IPS-20b (cell line): ENCODE results near the gene GAD1.

Experiments
- H3K27ac ChIP-seq: one replicate; pipeline ENCODE4 v1.5.1; 2013; ENCODE audit warnings: low read length
- H3K27me3 ChIP-seq: 2 replicates; pipeline ENCODE4 v1.6.1; 2013; ENCODE audit warnings: mild to moderate bottlenecking, low read length, inconsistent platforms; ENCODE audit not compliant: insufficient read depth
- H3K36me3 ChIP-seq: 2 replicates; pipeline ENCODE4 v1.6.1; 2013; ENCODE audit warnings: low read depth, mild to moderate bottlenecking, inconsistent platforms, low read length, moderate library complexity; ENCODE audit not compliant: insufficient read depth
- H3K4me1 ChIP-seq: 2 replicates; pipeline ENCODE4 v1.6.1; 2013; ENCODE audit warnings: mild to moderate bottlenecking, control low read depth, inconsistent platforms, low read length, moderate library complexity; ENCODE audit not compliant: insufficient read depth
- H3K4me3 ChIP-seq: 2 replicates; pipeline ENCODE4 v1.5.1; 2013; ENCODE audit warnings: mild to moderate bottlenecking, low read length, inconsistent platforms
- H3K9ac ChIP-seq: 2 replicates; pipeline ENCODE4 v1.6.1; 2013; ENCODE audit warnings: low read depth, mild to moderate bottlenecking, inconsistent platforms, low read length, moderate library complexity
- H3K9me3 ChIP-seq: 2 replicates; pipeline ENCODE4 v1.6.1; 2013; ENCODE audit warnings: mild to moderate bottlenecking, low read depth, low read length, inconsistent platforms; ENCODE audit not compliant: insufficient read depth

Gene GAD1

GRCh38 chr2:170816504-170817092, at the start of gene GAD1:
Gene GAD1 (plus strand): TSS chr2:170816887. CDS start chr2:170818592, 1,705 bp downstream.
- no peaks in the 10 kb centered on the region for H3K9me3 ChIP-seq
- H3K27ac ChIP-seq = no peak within 1 kb of the TSS
- H3K36me3 ChIP-seq = no peaks in the 10 kb centered on the region
- H3K4me3 ChIP-seq = peak within 1 kb of the TSS; percentile 73
- H3K9ac ChIP-seq = peak within 1 kb of the TSS; percentile 39; the same call in 1 of the 2 replicates
- H3K27me3 ChIP-seq = peaks cover 89% of the 10 kb centered on the region
- H3K4me1 ChIP-seq = peaks cover 16% of the 10 kb centered on the region; the same call in 1 of the 2 replicates

GRCh38 chr2:170770008-170770605, 46.6 kb upstream of the GAD1 start, which contains the start of gene ERICH2:
Gene ERICH2 (plus strand): TSS chr2:170770378. CDS start chr2:170770682, 304 bp downstream.
- H3K36me3 ChIP-seq = no peaks in the 10 kb centered on the region
- peak within 1 kb of the TSS; percentile 85; the same call in 1 of the 2 replicates for H3K9ac ChIP-seq
- no peaks in the 10 kb centered on the region for H3K9me3 ChIP-seq
- peak within 1 kb of the TSS; percentile 92 for H3K4me3 ChIP-seq
- H3K27me3 ChIP-seq = peaks cover 8% of the 10 kb centered on the region; the same call in 1 of the 2 replicates
- peak within 1 kb of the TSS; percentile 52 for H3K27ac ChIP-seq
- H3K4me1 ChIP-seq = peaks cover 13% of the 10 kb centered on the region; the same call in 1 of the 2 replicates

DNA sequence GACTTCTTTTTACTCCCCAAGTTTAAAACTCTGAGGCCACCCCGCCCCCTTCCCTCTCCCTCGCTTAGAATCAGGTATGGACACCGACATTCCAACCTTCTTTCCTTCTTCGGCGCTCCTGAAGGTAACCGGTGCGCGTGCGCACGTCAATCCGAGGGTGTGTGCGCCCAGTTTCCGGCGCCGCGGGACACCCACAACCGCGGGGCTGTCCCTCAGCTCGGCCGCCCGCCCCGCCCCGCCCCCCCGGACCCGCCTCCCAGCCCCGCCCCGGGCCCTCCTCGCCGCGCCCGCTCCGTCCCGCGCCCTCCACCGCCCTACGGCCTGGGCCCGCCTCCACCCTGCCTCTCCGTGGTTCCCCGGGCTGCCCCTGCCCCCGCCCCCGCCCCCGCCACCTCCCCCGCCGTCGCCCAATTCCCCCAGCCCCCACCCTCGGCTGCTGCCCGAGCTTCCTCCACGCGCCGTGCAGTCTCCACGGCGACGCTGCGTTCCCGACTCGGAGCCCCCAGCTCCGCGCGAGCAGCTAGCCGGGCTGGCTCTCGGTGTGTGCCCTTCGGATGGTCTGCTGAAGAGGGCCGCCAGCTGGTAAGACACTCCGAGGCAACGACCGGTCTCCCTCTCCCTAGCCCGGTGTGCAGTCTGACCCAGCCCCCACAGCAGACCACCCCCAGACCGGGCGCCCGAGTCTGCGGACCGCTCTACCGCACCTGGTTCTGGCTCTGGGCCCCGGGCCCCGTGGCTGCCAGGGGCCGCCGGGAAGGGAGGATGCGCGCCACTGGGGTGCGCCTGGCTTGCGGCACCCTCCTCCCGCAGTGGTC, 45.9 kb upstream of the GAD1 start:
- no peaks in the 10 kb centered on the region for H3K9me3 ChIP-seq
- peaks cover 8% of the 10 kb centered on the region; the same call in 1 of the 2 replicates for H3K27me3 ChIP-seq
- peak overlapping the region; percentile 92 for H3K4me3 ChIP-seq
- H3K9ac ChIP-seq = peak overlapping the region; percentile 85; the same call in 1 of the 2 replicates
- H3K36me3 ChIP-seq = no peaks in the 10 kb centered on the region
- peak overlapping the region; percentile 52 for H3K27ac ChIP-seq
- peaks cover 13% of the 10 kb centered on the region; the same call in 1 of the 2 replicates for H3K4me1 ChIP-seq

- Histone ChIP-seq H3K4me1 (peaks cover 12% of the 10 kb centered on the region; the same call in 1 of the 2 replicates), H3K9ac (peak overlapping the region; percentile 72; the same call in 1 of the 2 replicates), H3K36me3 (no peaks in the 10 kb centered on the region), H3K27me3 (peaks cover 8% of the 10 kb centered on the region; the same call in 1 of the 2 replicates), H3K4me3 (peak overlapping the region; percentile 92), H3K27ac (no peak overlapping the region), H3K9me3 (no peaks in the 10 kb centered on the region)
These were observed 45.2 kb upstream of the GAD1 start for GRCh38 chr2:170771421-170771937.

DNA sequence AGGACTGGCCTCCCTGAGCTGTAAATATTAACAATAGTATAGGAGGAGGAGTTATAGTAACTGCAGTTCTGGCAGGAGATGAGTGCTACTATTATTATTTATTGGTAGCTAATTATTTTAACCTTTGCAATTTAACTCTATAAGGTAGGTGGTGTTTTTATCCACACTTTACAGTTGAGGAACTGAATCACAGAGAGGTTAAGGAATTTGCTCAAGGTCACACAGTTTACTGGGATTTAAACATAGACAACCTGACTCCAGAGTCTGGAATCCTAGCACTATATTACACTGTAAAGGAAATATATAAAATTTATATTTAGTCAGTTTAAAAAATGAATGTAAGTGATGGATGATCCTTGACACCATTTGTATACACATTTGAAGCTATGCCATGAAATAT, 44.4 kb upstream of the GAD1 start:
- Histone ChIP-seq H3K27ac (no peak overlapping the region), H3K4me3 (peak overlapping the region; percentile 92), H3K9me3 (no peaks in the 10 kb centered on the region), H3K27me3 (peaks cover 8% of the 10 kb centered on the region; the same call in 1 of the 2 replicates), H3K36me3 (no peaks in the 10 kb centered on the region), H3K9ac (no peak overlapping the region), H3K4me1 (peaks cover 9% of the 10 kb centered on the region; the same call in 1 of the 2 replicates)

- peaks cover 8% of the 10 kb centered on the region; the same call in 1 of the 2 replicates for H3K27me3 ChIP-seq
- H3K9ac ChIP-seq = no peak overlapping the region
- H3K27ac ChIP-seq = no peak overlapping the region
- H3K4me1 ChIP-seq = peaks cover 13% of the 10 kb centered on the region; the same call in 1 of the 2 replicates
- no peak overlapping the region for H3K4me3 ChIP-seq
- H3K36me3 ChIP-seq = no peaks in the 10 kb centered on the region
- no peaks in the 10 kb centered on the region for H3K9me3 ChIP-seq
These were observed 42.6 kb upstream of the GAD1 start for GRCh38 chr2:170774074-170774473.

DNA sequence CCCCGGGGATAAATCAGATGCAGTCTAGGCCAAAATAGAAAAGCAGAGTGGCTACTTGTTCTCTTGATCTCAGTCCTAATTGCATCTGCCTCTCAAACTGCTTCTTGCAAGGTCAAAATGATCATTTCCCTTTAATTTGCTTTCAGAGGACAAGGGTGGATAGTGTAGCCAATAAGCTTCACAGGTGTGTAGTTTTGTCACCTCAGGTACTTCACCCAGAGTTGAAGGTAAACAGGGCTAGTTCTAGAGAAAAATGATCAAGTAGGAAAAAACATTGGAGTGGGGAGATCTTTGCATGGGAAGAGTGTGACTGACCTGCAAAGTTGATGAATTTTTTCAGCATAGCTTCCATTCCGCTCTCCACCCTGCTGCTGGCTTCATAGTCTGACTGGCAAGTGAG, 37.8 kb upstream of the GAD1 start:
- H3K9ac ChIP-seq = no peak overlapping the region
- H3K27ac ChIP-seq = no peak overlapping the region
- no peaks in the 10 kb centered on the region for H3K9me3 ChIP-seq
- no peak overlapping the region for H3K4me3 ChIP-seq
- no peaks in the 10 kb centered on the region for H3K27me3 ChIP-seq
- peaks cover 6% of the 10 kb centered on the region; the same call in 1 of the 2 replicates for H3K4me1 ChIP-seq
- H3K36me3 ChIP-seq = no peaks in the 10 kb centered on the region

GRCh38 chr2:170779304-170779703, 37.4 kb upstream of the GAD1 start:
- H3K27ac ChIP-seq = no peak overlapping the region

DNA sequence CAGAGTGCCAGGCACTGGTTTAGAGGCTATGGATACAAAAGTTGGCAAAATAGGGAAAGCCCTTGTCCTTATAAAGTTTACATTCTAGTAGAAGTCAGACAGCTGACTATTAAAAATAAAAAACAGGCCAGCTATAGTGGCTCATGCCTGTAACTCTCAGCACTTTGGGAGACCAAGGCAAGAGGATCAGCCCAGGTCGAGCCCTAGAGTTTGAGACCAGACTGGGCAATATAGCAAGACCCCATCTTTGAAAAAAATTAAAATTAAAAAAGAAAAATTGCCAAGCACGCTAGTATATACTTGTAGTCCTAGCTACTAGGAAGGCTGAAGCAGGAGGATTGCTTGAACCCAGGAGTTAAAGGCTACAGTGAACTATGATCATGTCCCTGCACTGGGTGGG, 34.0 kb upstream of the GAD1 start:
- H3K9me3 ChIP-seq = no peaks in the 10 kb centered on the region
- H3K4me3 ChIP-seq = no peak overlapping the region
- peaks cover under 1% of the 10 kb centered on the region; the same call in 1 of the 2 replicates for H3K4me1 ChIP-seq
- no peaks in the 10 kb centered on the region for H3K36me3 ChIP-seq
- H3K27me3 ChIP-seq = no peaks in the 10 kb centered on the region
- no peak overlapping the region for H3K9ac ChIP-seq
- H3K27ac ChIP-seq = no peak overlapping the region

More at GRCh38 chr2:170779304-170779703, 37.4 kb upstream of the GAD1 start:
- Histone ChIP-seq H3K9ac (no peak overlapping the region), H3K4me3 (no peak overlapping the region), H3K36me3 (no peaks in the 10 kb centered on the region), H3K9me3 (no peaks in the 10 kb centered on the region), H3K4me1 (peaks cover 6% of the 10 kb centered on the region; the same call in 1 of the 2 replicates), H3K27me3 (no peaks in the 10 kb centered on the region)

GRCh38 chr2:170783549-170783948, 33.1 kb upstream of the GAD1 start:
- Histone ChIP-seq H3K4me3 (no peak overlapping the region), H3K27me3 (no peaks in the 10 kb centered on the region), H3K4me1 (no peaks in the 10 kb centered on the region), H3K9ac (no peak overlapping the region), H3K27ac (no peak overlapping the region), H3K9me3 (no peaks in the 10 kb centered on the region), H3K36me3 (no peaks in the 10 kb centered on the region)

GRCh38 chr2:170798996-170799395, 17.7 kb upstream of the GAD1 start:
- Histone ChIP-seq H3K9ac (no peak overlapping the region), H3K9me3 (no peaks in the 10 kb centered on the region), H3K4me1 (no peaks in the 10 kb centered on the region), H3K27me3 (no peaks in the 10 kb centered on the region), H3K4me3 (no peak overlapping the region), H3K27ac (no peak overlapping the region), H3K36me3 (no peaks in the 10 kb centered on the region)
